Neutrophil (primary cell): ENCODE measurements around the gene OR51B2.

Experiments used
- H3K27ac ChIP-seq: fragments of 200-600 bp; sonication (generic); 2 replicates; pipeline ENCODE4 v1.5.1; 2016; ENCODE audit warnings: mild to moderate bottlenecking, moderate library complexity
- H3K27me3 ChIP-seq: fragments of 200-600 bp; sonication (generic); 2 replicates; pipeline ENCODE4 v1.6.0; 2016; ENCODE audit warnings: mild to moderate bottlenecking
- H3K36me3 ChIP-seq: fragments of 200-600 bp; sonication (generic); 2 replicates; pipeline ENCODE4 v1.5.1; 2017
- H3K4me1 ChIP-seq, 2 experiments: fragments of 200-600 bp in 1 of 2; sonication (generic) in 1 of 2; 1 replicate in 1 of 2; 2 replicates in 1 of 2; pipeline versions ENCODE4 v1.5.1 to v1.6.1; 2013 to 2016; ENCODE audit warnings: low read depth in 1 of 2, low read length in 1 of 2, mild to moderate bottlenecking in 1 of 2, moderate library complexity in 1 of 2; ENCODE audit not compliant: control insufficient read depth in 1 of 2, insufficient read depth in 1 of 2
- H3K4me3 ChIP-seq, 2 experiments: fragments of 200-600 bp in 1 of 2; sonication (generic) in 1 of 2; 1 replicate in 1 of 2; 2 replicates in 1 of 2; pipeline ENCODE4 v1.5.1; 2013 to 2016; ENCODE audit warnings: low read depth in 1 of 2, low read length in 1 of 2, mild to moderate bottlenecking in 1 of 2, moderate library complexity in 1 of 2
- H3K9me3 ChIP-seq: fragments of 200-600 bp; sonication (generic); 2 replicates; pipeline ENCODE4 v1.5.1; 2016
- TF ChIP-seq, protein P1 (sequence below): fragments of 200-600 bp; sonication (generic); IDR thresholded peaks from 2 replicates; pipeline ENCODE4 v1.5.1; 2016; ENCODE audit warnings: antibody characterized with exemption

Gene OR51B2

GRCh38 chr11:5288108-5288905 lies 35.8 kb downstream of the OR51B2 start:
- TF ChIP-seq, protein P1, sequence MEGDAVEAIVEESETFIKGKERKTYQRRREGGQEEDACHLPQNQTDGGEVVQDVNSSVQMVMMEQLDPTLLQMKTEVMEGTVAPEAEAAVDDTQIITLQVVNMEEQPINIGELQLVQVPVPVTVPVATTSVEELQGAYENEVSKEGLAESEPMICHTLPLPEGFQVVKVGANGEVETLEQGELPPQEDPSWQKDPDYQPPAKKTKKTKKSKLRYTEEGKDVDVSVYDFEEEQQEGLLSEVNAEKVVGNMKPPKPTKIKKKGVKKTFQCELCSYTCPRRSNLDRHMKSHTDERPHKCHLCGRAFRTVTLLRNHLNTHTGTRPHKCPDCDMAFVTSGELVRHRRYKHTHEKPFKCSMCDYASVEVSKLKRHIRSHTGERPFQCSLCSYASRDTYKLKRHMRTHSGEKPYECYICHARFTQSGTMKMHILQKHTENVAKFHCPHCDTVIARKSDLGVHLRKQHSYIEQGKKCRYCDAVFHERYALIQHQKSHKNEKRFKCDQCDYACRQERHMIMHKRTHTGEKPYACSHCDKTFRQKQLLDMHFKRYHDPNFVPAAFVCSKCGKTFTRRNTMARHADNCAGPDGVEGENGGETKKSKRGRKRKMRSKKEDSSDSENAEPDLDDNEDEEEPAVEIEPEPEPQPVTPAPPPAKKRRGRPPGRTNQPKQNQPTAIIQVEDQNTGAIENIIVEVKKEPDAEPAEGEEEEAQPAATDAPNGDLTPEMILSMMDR = no peak
- Histone ChIP-seq H3K36me3 (no peaks in the 10 kb centered on the region), H3K9me3 (no peaks in the 10 kb centered on the region), H3K4me3 (no peak overlapping the region), H3K27ac (no peak overlapping the region), H3K4me1 (no peaks in the 10 kb centered on the region), H3K27me3 (no peaks in the 10 kb centered on the region)

DNA sequence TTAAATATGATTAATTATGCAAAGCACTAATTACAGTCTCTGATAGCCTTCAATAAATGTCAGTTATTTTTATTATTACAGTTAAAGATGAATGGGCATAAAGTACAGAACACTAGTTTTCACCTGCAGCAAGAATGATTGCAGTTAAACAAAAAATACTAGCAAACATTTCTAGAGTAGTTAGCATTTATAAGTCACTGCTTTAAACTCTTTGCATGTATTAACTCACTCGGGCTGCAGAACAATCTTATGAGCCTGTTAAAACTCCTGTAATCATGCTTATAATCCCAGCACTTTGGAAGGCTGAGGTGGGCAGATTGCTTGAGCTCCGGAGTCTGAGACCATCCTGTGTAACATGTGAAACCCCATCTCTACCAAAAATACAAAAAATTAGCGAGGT lies 37.2 kb downstream of the OR51B2 start:
- TF ChIP-seq, protein P1 = no peak
- H3K4me1 ChIP-seq = no peaks in the 10 kb centered on the region
- no peak overlapping the region for H3K4me3 ChIP-seq
- H3K9me3 ChIP-seq = no peaks in the 10 kb centered on the region
- H3K27ac ChIP-seq = no peak overlapping the region
- no peaks in the 10 kb centered on the region for H3K36me3 ChIP-seq
- no peaks in the 10 kb centered on the region for H3K27me3 ChIP-seq

DNA sequence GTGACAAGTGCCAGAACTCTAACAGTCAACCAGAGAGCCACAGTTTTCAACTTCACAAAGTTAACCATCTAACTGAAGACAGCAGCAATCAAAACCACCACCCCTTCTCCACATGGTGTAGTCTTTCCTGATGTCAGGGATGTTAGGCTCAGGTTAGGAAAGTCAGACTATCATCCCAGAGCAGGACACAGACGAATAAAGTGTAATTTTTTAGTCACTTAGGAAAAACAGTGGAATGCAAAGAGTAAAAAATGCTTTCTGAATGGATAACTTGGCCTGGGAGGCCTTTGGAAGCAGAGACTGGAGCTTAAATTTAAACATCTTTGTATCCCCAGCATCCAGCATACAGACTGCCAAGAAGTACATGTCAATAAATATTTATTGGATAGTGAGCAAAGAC lies 37.7 kb downstream of the OR51B2 start:
- Histone ChIP-seq H3K27ac (no peak overlapping the region), H3K4me1 (no peaks in the 10 kb centered on the region), H3K36me3 (no peaks in the 10 kb centered on the region), H3K27me3 (no peaks in the 10 kb centered on the region), H3K9me3 (no peaks in the 10 kb centered on the region), H3K4me3 (no peak overlapping the region)
- TF ChIP-seq, protein P1 = no peak

DNA sequence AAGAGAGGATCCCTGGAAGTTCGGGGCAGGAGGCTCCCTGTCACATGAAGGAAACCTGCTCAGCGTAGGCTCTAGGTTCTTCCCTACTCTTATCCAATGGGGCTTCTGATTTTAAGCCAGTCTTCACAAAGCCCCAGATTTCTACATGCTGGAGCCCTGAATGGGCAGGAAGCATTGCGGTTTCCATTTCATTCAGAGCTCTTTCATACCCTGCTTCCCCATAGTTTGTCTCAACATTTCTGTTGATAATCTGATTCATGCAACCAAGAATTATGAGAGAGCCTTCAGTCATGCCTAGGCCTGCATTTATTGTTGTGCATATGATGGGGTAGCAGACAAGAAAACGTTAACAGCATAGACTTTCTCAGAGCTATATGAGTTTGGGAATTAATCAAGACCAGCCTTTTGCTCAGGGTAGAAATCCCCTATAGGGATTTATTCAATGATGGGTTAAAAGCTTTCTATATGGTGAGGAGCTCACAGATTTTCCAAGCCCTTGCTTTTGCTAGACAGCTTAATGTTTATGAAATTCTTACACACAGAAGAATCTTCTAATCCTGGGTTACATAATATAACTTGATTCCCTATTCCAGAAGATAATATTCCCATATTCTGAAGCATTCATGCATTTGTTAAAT lies 38.3 kb downstream of the OR51B2 start:
- H3K27ac ChIP-seq = no peak overlapping the region
- H3K4me3 ChIP-seq = no peak overlapping the region
- no peaks in the 10 kb centered on the region for H3K9me3 ChIP-seq
- H3K36me3 ChIP-seq = no peaks in the 10 kb centered on the region
- TF ChIP-seq, protein P1 = no peak
- no peaks in the 10 kb centered on the region for H3K4me1 ChIP-seq
- H3K27me3 ChIP-seq = no peaks in the 10 kb centered on the region

DNA sequence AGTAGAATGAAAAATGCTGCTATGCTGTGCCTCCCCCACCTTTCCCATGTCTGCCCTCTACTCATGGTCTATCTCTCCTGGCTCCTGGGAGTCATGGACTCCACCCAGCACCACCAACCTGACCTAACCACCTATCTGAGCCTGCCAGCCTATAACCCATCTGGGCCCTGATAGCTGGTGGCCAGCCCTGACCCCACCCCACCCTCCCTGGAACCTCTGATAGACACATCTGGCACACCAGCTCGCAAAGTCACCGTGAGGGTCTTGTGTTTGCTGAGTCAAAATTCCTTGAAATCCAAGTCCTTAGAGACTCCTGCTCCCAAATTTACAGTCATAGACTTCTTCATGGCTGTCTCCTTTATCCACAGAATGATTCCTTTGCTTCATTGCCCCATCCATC lies 39.5 kb downstream of the OR51B2 start:
- Histone ChIP-seq H3K4me1 (no peaks in the 10 kb centered on the region), H3K27me3 (no peaks in the 10 kb centered on the region), H3K4me3 (no peak overlapping the region), H3K27ac (no peak overlapping the region), H3K9me3 (no peaks in the 10 kb centered on the region), H3K36me3 (no peaks in the 10 kb centered on the region)
- TF ChIP-seq, protein P1 = no peak
